Activated naive CD4-positive, alpha-beta T cell treated with anti-CD3 and anti-CD28 coated beads, Interleukin-2, amount 10 ng/mL, durations not matched to agents 7 days and 5 days (primary cell): ENCODE data around the gene PFN4.

ENCODE experiments used
- CTCF ChIA-PET: fragments of 350-600 bp; sonication (Branson Sonifier 250); formaldehyde crosslinking; loops from one replicate; lab custom pipeline; 2021; ENCODE audit warnings: antibody characterized with exemption; lab: Charles Lee
- DNase-seq: peaks from one replicate; pipeline ENCODE4 v3.0.0-alpha.2; 2020
- H3K27ac Mint-ChIP-seq: one replicate; pipeline ENCODE4 v1.8.0; 2021; ENCODE audit warnings: mild to moderate bottlenecking, moderate library complexity, mixed read lengths
- H3K27me3 Mint-ChIP-seq: one replicate; pipeline ENCODE4 v1.8.0; 2021; ENCODE audit warnings: mild to moderate bottlenecking, mixed read lengths
- H3K36me3 Mint-ChIP-seq: one replicate; pipeline ENCODE4 v1.8.0; 2021; ENCODE audit warnings: mixed read lengths
- H3K4me1 Mint-ChIP-seq: one replicate; pipeline ENCODE4 v1.8.0; 2021; ENCODE audit warnings: mixed read lengths
- H3K4me3 Mint-ChIP-seq: one replicate; pipeline ENCODE4 v1.8.0; 2021; ENCODE audit warnings: mild to moderate bottlenecking, moderate library complexity, mixed read lengths
- H3K9me3 Mint-ChIP-seq: one replicate; pipeline ENCODE4 v1.8.0; 2021; ENCODE audit warnings: mixed read lengths

PFN4 gene

GRCh38 chr2:24080701-24081100 lies 42.4 kb downstream of the PFN4 start:
- DNase-seq = no peak
- Mint-ChIP-seq H3K9me3 (no peaks in the 10 kb centered on the region), H3K36me3 (peaks cover 4% of the 10 kb centered on the region), H3K27ac (no peak overlapping the region), H3K27me3 (no peaks in the 10 kb centered on the region), H3K4me3 (no peak overlapping the region), H3K4me1 (peaks cover 25% of the 10 kb centered on the region)
- CTCF ChIA-PET = no interaction called here

GRCh38 chr2:24077879-24078278 lies 45.3 kb downstream of the PFN4 start:
- DNase-seq = no peak
- Mint-ChIP-seq H3K4me1 (peaks cover 28% of the 10 kb centered on the region), H3K4me3 (peak overlapping the region; percentile 94), H3K27me3 (no peaks in the 10 kb centered on the region), H3K36me3 (peaks cover 10% of the 10 kb centered on the region), H3K27ac (peak overlapping the region; percentile 96), H3K9me3 (no peaks in the 10 kb centered on the region)
- CTCF ChIA-PET = no interaction called here

GRCh38 chr2:24077535-24077877 lies 45.6 kb downstream of the PFN4 start:
- Mint-ChIP-seq H3K9me3 (no peaks in the 10 kb centered on the region), H3K36me3 (peaks cover 11% of the 10 kb centered on the region), H3K4me1 (peaks cover 32% of the 10 kb centered on the region), H3K4me3 (peak overlapping the region; percentile 94), H3K27ac (peak overlapping the region; percentile 96), H3K27me3 (no peaks in the 10 kb centered on the region)
- CTCF ChIA-PET = no interaction called here
- no peak for DNase-seq

- Mint-ChIP-seq H3K27ac (peak overlapping the region; percentile 96), H3K27me3 (no peaks in the 10 kb centered on the region), H3K4me3 (peak overlapping the region; percentile 94), H3K9me3 (no peaks in the 10 kb centered on the region), H3K36me3 (peaks cover 12% of the 10 kb centered on the region), H3K4me1 (peaks cover 36% of the 10 kb centered on the region)
- DNase-seq = no peak
- CTCF ChIA-PET = interaction anchor here (1.1 to 1.2 kb wide), 2 partner anchors 7 to 16 kb away, joined by 3 read pairs; partner anchors contain the start of gene TP53I3
Observed at GRCh38 chr2:24076849-24077534, 46.1 kb downstream of the PFN4 start.

- H3K27me3 Mint-ChIP-seq = no peaks in the 10 kb centered on the region
- CTCF ChIA-PET = interaction anchor here (0.8 to 1.7 kb wide), 5 partner anchors 8 to 251 kb away, joined by 3 to 4 read pairs (median 3); partner anchors contain the start of genes ATAD2B and TP53I3
- H3K36me3 Mint-ChIP-seq = peaks cover 12% of the 10 kb centered on the region
- peak within 1 kb of the TSS; percentile 94 for H3K4me3 Mint-ChIP-seq
- no peaks in the 10 kb centered on the region for H3K9me3 Mint-ChIP-seq
- peak; percentile 100 for DNase-seq
- H3K4me1 Mint-ChIP-seq = peaks cover 36% of the 10 kb centered on the region
- peak within 1 kb of the TSS; percentile 96 for H3K27ac Mint-ChIP-seq
Observed at GRCh38 chr2:24075915-24076848, 47.0 kb downstream of the PFN4 start, which contains the start of gene SF3B6. Gene SF3B6, minus strand, starts transcription at chr2:24076326. Its CDS starts 97 bp downstream, at chr2:24076229.

GRCh38 chr2:24075259-24075658 lies 47.9 kb downstream of the PFN4 start:
- no peak for DNase-seq
- Mint-ChIP-seq H3K27me3 (no peaks in the 10 kb centered on the region), H3K27ac (peak overlapping the region; percentile 96), H3K9me3 (no peaks in the 10 kb centered on the region), H3K36me3 (peaks cover 12% of the 10 kb centered on the region), H3K4me1 (peaks cover 36% of the 10 kb centered on the region), H3K4me3 (peak overlapping the region; percentile 94)
- CTCF ChIA-PET = interaction anchor here (1.7 kb wide), 1 partner anchor 9 kb away, joined by 3 read pairs; no protein-coding TSS in a partner anchor

GRCh38 chr2:24073816-24074215 lies 49.3 kb downstream of the PFN4 start:
- Mint-ChIP-seq H3K27ac (no peak overlapping the region), H3K4me3 (no peak overlapping the region), H3K9me3 (no peaks in the 10 kb centered on the region), H3K27me3 (no peaks in the 10 kb centered on the region), H3K4me1 (peaks cover 36% of the 10 kb centered on the region), H3K36me3 (peaks cover 12% of the 10 kb centered on the region)
- CTCF ChIA-PET = interaction anchor here (1.9 kb wide), 1 partner anchor 10 kb away, joined by 12 read pairs; the partner anchor contains the start of gene TP53I3
- DNase-seq = no peak

GRCh38 chr2:24072259-24072658 lies 50.9 kb downstream of the PFN4 start:
- CTCF ChIA-PET = no interaction called here
- no peak overlapping the region for H3K4me3 Mint-ChIP-seq
- no peaks in the 10 kb centered on the region for H3K27me3 Mint-ChIP-seq
- no peaks in the 10 kb centered on the region for H3K9me3 Mint-ChIP-seq
- no peak overlapping the region for H3K27ac Mint-ChIP-seq
- no peak for DNase-seq
- peaks cover 19% of the 10 kb centered on the region for H3K36me3 Mint-ChIP-seq
- peaks cover 29% of the 10 kb centered on the region for H3K4me1 Mint-ChIP-seq

- H3K4me3 Mint-ChIP-seq = no peak overlapping the region
- H3K36me3 Mint-ChIP-seq = peaks cover 16% of the 10 kb centered on the region
- CTCF ChIA-PET = interaction anchor here (0.9 to 1.2 kb wide), 3 partner anchors 18 to 241 kb away, joined by 3 to 5 read pairs (median 4); partner anchors contain the start of gene ATAD2B
- no peaks in the 10 kb centered on the region for H3K27me3 Mint-ChIP-seq
- no peaks in the 10 kb centered on the region for H3K4me1 Mint-ChIP-seq
- no peak overlapping the region for H3K27ac Mint-ChIP-seq
- no peak for DNase-seq
- no peaks in the 10 kb centered on the region for H3K9me3 Mint-ChIP-seq
Observed at GRCh38 chr2:24065341-24065740, 57.8 kb downstream of the PFN4 start.
